Inflammatory macrophage treated with lipopolysaccharide for 1 hour (primary cell): Measurements from ENCODE around the gene MICU2.

Experiments used
- DNase-seq, 2 donors: peaks; one replicate each; pipeline ENCODE4 v3.0.0-alpha.2; 2020 to 2022

MICU2 gene

DNA sequence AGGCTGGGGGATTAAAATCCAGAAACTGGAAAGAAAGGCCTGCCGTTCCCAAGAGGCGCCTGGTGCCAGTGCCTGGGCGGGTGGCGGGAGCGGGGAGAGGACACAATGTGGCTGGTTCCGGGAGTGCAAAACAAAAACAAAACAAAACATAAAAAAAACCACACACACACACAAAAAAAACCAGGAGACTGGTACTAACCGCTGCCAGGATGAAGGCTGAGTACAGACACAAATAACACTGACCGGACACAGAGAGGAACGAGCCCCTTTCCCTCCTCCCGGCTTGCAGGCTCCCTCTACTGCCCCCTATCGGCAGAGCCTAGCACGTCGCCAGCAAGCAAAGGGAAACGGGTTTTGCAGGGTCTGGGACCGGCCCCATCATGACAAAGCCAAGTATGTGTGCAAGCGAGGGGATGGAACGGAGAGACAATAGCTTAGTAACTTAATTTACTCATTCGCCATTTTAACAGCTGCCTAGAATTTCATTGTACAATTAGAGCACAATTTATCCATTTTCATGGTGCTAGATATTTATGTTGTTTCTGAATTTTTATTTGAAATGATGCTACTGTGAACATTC is 127.0 kb downstream of the MICU2 start:
- DNase-seq = peak; percentile 65 to 94

DNA sequence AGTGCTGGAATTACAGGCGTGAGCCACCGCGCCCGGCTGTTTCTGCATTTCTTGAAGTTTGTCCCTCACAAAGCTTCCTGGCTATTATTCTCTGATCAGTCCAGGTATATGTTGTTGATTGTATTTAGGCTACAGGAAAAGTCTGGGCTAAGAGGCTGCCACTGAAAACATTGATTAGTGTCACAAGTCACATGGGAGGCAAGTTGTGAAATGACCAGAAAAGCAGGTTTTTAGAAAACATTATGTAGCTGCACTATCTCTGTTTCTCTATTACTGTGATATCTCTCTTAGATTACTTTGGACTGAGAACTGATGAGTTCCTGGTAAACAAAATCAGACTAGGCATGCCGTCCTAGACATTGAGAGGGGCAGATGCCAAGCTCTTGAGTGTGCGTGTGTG is 128.9 kb downstream of the MICU2 start:
- DNase-seq = no peak

DNA sequence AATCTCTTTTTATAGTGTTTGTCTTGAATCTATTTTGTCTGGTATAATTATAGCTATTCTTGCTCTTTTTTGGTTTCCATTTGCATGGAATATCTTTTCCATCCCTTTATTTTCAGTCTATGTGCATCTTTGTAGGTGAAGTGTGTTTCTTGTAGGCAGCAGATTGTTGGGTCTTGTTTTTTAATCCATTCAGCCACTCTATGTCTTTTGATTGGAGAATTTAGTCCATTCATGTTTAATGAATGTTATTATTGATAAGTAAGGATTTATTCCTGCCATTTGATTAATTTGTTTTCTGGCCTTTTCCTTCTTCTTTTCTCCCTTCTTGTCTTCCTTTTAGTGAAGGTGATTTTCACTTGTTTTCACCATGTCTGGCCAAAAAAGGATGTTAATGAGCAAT is 133.2 kb downstream of the MICU2 start:
- DNase-seq = no peak

DNA sequence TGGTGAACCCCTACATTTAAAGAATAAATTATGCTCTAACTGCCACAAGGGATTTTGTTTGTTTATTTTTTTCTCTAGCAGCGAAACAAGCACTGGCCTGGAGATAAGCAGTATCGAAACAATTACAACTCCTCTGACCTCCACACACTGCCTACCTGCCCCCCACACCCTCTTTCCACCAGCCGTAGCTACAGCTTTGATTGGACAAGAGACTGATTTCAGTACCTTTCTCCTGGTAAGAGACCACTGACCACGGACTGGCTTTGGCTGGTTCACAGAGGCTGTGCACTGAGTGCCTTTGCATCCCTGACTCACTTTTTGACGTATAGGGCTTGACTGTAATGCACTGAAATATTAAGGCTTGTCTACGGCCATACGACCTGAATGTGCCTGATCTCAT is 137.4 kb downstream of the MICU2 start:
- no peak for DNase-seq

DNA sequence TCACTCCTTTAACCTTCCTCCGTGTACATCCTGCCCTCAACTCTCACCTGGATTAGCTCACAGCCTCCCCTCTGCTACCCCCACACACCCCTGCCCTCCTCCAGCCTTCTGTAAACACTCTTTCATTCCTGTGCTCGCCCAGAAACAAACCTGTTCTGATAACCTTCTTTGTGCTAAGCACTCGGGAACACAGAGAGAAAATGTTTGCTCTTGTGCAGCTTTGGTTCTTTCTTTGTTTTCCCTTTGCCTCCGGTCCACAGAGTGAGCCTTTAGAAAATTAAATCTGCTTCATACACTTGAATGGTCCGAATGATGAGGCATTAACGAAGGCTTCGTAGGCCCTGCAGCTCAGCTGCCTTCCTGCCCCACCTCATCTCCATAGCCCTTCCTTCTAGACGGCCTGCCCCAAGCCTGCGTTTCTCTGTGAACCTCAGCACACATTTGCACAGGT is 138.2 kb downstream of the MICU2 start:
- no peak for DNase-seq

DNA sequence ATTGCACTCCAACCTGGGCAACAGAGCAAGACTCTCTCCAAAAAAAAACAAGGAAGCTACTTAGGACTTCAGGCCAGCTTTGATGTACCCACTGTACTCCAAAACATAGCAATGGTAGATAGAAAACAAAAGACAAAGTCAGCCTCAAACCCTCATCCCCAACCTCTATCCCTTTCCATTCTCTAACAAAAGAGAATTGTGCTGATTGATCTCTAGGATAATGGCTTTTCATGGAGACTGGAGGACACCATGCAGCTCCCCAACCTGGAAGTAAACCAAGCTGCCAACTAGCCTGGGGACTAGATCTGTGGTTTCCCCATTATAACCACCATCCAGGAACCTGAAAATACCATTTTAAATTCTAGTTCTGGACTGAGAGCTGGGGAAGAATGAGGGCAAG is 140.5 kb downstream of the MICU2 start:
- no peak for DNase-seq

DNA sequence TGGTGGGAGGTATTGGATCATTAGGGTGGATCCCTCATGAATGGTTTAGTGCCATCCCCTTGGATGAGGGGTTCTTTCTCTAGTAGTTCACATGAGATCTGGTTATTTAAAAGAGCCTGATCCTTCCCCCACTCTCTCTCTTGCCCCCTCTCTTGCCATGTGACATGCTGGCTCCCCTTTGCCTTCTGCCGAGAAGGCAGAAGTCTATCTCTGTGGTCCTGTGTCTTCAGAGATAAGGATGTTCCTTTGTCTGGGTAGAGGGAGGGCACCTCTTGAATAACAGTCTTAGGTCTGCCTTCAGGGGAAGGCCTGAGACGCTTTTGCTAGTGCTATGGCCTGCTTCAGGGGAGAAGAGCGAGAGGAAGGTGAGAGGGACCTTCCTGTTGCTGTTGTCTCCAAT is 142.8 kb downstream of the MICU2 start:
- DNase-seq = no peak

DNA sequence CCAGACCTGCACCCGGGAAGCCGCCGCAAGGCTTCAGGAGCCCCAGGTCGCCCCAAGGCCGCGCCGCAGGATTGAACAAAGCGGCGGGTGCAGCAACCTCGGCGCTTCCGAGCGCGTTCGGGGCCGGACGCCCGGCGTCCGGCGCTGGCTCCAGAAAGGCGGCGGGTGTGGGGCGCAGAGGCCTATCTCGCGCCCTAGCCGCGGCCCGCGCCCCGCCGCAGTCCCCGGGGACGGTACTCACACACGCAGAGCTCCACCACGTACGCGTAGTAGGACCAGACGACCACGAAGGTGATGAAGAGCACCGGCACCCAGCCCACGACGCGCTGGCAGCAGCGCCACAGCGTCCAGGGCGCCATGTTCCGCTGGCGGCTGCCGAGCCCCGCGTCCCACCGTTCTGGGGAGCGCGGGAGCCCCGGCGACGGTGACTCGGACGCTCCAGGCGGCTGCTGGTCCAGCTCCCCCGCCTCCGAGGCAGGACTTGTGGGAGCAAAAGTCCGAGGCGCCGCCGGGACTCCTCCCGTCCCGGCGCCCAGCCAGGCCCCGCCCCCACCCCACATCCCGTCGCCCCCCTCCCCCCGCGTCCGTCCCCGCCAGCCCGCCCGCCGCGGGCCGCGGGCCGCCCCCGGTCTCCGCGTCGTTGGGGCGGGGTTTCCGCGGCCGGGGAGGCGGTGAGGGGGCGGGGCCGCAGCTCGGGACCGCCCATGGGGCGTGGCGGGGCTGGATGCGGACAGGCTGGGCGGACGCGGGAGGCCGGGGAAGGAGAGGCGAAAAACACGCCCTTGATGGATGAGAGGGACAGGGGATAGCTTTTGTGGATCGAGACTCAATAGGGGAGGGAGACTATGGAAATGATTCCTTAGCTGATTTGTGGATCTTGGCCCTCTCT is 144.9 kb downstream of the MICU2 start, which contains the start of gene ZDHHC20:
TSS of gene ZDHHC20 (minus strand) at position 491 of the 889 bp plus-strand sequence. CDS start at position 359, 132 bp downstream.
- DNase-seq = peak; percentile 78 to 96

DNA sequence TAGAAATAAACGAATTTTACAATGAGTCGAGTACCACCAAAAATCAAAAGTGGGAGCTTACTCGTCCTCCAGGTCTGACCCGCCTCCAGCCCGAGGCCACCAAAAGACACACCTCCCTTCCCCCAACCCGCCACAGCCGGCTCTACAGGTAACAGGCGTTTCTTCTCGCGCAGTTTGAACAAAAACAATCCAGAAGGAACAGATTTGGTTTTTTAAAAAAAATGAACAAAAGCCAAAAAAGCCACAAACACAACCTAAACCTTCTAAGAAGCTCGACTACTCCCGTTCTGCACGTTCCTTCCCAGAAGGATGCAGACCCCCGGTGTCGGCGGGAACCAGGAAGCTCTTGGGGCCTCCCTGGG is 145.5 kb downstream of the MICU2 start:
- no peak for DNase-seq

DNA sequence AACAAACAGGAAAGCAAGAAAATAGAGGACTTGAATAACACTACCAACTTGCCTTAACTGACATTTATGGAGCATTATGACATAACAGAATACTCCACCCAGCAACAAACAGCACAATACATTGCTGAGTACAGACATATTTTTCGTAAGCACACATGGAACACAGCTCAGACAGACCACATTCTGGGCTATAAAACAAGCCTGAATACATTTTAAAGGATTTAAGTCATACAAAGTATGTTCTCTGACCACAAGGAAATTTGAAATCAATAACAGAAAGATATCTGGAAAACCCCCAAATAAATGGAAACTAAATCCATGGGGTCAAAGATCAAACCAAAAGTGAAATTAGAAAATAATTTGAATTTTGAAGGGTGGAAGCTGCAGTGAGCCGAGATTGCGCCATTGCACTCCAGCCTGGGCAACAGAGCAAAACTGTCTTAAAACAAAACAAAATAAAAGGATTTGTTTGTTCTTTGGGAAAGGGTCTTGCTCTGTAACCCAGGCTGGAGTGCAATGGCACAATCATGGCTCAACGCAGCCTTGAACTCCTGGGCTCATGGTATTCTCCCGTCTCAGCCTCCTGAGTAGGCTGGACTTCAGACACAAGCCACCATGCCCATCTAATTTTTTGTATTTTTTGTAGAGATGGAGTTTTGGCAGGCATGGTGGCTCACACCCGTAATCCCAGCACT is 150.4 kb downstream of the MICU2 start:
- peak; percentile 38 for DNase-seq

DNA sequence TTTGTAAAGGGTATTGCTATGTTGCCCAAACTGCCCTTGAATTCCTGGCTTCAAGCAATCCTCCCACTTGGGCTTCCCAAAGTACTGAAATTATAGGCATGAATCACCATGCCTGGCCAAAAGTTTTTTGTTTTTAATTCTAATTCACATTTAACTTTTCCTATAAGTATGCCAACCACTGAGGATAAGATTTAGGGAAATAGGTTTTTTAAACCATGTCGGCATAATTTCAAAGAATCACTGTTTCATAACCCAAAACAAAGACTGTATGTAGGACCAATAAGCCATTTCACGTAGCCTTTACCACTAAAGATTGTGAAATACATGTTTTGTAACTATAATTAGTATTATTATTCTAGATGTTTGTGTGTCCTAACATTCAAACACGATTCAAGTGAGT is 153.0 kb downstream of the MICU2 start:
- DNase-seq = peak; percentile 66 to 74

DNA sequence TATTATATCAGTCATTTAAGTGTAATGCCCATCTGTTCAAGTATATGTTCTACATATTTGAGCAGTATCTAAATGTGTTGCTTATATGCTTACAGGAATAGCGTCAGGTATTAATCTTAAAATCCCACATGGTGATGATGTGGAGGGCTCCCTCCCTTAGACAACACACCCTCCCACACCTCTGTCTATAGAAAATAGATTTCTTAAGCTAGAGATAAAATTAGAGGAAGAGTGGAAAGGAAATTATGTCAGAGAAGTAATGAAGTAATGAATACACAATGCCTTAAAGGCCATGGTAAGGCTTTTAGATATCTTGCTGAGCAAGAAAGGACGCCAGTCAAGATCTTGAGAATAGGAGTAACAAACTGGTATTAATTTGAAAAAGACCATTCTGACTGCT is 157.3 kb downstream of the MICU2 start:
- DNase-seq = no peak

DNA sequence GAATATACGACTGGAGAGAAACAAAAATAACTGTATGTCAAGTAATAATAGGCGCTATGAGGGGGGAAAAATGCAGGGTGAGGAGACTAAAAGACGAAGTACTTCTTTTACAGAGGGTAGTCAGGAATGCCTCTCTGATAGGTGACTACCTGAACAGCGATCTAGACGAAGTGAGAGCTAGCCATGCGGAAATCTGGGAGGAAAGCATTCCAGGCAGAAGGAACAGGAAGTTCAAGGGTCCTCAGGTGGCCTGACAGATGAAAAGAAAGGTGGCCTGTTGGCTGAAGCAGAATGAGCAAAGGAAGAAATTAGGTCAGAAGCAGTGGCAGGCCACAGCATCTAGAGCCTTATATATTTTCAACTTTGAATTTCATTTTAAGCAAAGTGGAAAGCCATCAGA is 158.2 kb downstream of the MICU2 start:
- DNase-seq = no peak

DNA sequence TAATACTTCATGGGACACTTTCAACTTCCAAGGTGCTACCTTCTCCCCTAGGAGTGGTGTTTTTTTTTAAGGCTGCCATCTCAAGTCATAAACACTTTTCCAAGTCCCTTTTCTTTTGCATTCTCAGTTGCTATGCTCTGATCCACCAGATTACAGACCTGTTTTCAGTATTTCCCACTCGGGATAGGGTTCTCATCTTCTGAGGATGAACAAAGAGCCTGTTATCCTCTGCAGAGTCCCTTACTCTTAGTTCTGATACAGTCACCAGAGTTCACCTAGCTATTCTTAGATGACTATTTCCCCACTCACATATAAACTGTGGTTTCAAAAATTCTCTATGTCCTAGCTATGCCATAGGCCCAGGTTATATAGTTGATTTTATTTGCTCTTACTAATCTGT is 160.8 kb downstream of the MICU2 start:
- DNase-seq = no peak
